Kidney tubule cell (primary cell): ENCODE results near the gene SPINT2.
"Not testable (repeated sequence)": the region's sequence is repeated elsewhere in the genome, so short reads cannot be mapped to it uniquely, and the experiment has no call there.

ENCODE experiments used
- DNase-seq: peaks from one replicate; pipeline ENCODE4 v3.0.0-alpha.2; 2018; ENCODE audit warnings: low spot score

SPINT2 gene, protein sequence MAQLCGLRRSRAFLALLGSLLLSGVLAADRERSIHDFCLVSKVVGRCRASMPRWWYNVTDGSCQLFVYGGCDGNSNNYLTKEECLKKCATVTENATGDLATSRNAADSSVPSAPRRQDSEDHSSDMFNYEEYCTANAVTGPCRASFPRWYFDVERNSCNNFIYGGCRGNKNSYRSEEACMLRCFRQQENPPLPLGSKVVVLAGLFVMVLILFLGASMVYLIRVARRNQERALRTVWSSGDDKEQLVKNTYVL

DNA sequence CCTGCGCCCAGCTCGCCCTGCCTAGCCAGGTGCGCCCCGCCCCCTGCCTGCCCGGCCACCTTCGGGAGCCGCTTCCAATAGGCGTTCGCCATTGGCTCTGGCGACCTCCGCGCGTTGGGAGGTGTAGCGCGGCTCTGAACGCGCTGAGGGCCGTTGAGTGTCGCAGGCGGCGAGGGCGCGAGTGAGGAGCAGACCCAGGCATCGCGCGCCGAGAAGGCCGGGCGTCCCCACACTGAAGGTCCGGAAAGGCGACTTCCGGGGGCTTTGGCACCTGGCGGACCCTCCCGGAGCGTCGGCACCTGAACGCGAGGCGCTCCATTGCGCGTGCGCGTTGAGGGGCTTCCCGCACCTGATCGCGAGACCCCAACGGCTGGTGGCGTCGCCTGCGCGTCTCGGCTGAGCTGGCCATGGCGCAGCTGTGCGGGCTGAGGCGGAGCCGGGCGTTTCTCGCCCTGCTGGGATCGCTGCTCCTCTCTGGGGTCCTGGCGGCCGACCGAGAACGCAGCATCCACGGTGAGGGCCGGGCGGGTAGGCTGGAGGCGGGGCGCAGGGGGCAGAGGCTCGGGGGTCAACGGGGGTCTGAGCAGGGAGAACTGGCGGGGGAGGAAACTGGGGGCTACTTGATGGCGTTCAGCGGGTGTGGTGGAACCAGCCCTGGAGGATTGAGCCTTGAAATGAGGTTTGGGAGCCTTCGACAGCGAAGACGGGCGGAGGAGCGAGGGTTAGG lies at the start of gene SPINT2:
SPINT2 (plus strand) TSS at position 88 of the 727 bp plus-strand sequence; CDS start at position 408, 320 bp downstream.
- no peak for DNase-seq

DNA sequence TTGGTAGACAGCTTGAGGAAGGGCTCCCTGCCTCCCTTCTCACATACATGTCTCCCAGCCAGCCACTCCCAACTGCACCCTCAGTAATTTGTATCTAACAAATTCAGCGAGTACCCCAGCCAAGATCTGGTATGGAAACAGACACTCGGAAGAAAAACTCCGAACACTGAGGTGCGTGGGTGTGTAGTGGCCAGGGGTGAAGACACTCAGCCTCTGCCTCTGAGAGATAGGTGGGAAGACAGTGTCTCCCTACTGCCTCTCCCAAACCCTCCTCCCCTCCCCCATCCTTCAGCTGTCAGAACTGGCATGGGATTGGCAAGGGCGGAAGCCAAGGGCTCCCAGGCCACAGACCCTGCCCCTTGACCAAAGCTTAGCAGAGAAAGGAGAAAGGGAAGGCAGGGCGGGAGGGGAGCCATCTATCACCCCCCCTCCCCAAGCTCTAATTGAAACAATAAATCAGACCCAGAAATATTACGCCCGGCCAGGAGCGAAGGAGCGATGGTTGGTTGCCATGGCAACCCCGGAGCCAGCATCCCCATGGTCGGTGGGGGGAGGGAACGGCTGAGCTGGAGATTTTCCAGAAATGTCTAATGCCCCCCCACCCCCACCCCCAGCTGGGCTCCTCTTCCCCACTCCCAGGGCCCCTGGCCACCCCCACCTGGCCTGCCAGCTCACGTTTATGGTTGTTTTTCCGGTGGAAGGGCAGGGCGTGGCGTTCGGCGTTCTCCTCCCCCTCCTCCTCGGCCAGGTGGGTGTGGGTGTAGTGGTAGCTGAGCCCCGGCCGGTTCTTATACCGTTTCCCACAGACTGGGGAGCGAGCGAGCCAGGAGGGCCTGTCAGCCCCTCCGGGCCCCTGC lies 47.4 kb upstream of the SPINT2 start:
- DNase-seq = no peak

DNA sequence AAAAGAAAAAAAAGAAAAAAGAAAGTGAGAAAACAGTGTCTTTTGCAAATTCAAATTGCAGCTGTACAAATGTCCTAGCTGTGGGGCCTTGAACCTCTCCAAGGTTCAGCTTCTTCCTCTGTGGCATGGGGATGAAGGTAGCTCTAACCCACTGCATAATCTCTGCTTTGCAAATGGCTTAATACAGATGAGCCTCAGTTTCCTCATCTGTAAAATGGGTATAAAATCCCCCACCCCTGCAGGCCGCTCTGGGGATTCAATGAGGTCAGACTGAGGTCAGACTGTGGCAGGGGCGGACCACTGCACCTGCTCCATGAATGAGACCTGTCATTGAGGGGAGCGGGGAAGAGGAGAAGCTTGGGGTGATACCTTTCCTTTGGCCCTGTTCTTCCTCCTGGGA lies 46.2 kb upstream of the SPINT2 start:
- no peak for DNase-seq

DNA sequence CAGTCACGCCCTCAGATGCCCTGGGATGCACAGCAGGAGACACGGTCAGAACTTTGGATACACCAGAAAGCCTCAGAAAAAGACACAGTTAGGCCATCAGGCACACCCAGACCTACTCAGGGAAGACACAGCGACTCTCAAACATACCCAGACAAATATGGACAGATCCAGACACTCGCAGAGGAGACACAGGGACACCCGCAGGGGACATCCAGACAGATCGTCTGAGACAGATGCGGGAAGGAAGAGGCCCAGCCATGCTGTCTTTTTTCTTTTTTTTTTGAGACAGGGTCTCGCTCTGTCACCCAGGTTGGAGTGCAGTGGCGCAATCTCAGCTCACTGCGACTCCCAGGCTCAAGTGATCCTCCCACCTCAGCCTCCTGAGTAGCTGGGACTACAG lies 45.2 kb upstream of the SPINT2 start:
- DNase-seq = no peak

DNA sequence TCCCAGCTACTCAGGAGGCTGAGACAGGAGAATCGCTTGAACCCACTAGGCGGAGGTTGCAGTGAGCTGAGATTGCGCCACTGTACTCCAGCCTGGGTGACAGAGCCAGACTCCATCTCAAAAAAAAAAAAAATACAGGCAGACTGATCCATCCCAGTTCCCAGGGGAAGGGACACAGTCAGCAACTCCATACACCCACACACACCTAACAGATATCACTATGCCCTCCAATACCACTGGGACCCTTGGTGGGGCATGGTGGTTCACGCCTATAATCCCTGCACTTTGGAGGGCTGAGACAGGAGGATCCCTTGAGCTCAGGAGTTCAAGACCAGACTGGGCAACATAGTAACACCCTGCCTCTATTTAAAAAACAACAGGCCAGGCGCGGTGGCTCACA lies 43.0 kb upstream of the SPINT2 start:
- no peak for DNase-seq

DNA sequence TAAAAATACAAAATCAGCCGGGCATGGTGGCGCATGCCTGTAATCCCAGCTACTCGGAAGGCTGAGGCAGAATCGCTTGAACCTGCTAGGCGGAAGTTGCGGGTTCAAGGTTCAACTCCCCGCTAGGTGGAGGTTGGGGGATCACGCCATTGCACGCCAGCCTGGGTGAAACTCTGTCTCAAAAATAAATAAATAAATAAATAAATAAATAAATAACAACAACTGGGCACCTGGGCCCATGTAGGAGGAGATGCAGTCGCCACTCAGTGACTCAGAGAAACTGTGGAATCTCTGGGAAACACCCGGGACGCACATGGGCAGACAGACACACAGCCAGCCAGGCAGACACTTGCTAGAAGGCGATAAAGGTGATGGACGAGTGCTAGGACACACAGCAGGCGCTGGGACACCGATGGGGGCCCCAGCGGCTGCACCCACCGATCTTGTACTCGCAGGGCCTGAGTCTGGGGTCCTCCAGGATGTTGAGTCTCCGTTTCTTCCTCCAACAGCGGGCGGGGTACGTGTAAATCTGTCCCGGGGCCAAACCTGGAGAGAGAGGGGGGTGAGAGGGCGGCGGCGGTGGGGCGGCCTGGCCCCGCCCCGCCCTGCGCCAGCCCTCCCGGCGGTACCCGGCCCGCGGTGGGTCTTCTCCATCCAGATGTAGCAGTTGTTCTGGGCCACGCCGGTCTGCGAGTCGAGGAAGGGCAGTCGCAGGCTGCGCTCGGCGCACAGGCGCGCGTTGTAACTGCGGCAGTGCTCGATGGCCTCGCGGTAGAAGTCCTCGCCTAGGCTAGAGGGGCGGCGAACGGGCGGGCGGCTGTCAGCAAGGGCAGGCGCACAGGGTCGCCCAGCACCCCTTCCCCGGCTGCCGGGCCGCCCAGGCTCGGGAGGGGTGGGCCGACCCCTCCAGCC lies 42.2 kb upstream of the SPINT2 start:
- peak; percentile 47 for DNase-seq

DNA sequence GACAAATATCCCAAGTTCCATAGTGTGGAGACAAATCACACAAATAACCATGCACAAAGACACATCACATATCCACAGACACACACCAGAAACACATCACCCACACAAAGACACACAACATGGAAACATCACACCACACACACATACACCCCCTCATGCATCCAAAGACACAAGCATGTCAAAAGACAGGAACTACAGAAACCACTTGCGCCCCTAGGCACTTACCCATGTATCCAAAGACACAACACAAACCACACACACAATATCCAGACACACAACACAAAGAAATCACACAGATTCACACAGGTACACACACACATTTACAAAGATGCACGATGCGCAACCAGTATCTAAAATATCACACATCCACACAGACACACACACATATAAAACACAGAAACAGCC lies 41.3 kb upstream of the SPINT2 start:
- DNase-seq = no peak

DNA sequence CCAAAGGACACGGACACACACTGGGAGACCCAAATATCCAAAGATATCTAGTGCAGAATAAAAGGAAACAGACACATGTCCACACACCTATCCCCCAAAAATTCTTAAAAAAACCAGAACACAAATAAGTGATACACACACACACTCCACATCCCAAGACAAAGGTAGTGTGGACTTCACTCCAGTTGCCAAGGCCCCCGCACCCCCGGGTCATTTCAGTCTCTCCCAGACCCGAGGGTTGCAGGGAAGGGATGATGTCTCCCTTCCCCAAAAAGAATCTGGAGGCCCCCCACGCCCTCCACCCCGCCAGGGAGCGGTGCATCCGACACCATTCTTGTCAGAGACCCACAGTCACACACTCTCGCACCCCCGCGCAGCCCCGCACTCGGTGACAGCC lies 40.8 kb upstream of the SPINT2 start:
- no peak for DNase-seq

DNA sequence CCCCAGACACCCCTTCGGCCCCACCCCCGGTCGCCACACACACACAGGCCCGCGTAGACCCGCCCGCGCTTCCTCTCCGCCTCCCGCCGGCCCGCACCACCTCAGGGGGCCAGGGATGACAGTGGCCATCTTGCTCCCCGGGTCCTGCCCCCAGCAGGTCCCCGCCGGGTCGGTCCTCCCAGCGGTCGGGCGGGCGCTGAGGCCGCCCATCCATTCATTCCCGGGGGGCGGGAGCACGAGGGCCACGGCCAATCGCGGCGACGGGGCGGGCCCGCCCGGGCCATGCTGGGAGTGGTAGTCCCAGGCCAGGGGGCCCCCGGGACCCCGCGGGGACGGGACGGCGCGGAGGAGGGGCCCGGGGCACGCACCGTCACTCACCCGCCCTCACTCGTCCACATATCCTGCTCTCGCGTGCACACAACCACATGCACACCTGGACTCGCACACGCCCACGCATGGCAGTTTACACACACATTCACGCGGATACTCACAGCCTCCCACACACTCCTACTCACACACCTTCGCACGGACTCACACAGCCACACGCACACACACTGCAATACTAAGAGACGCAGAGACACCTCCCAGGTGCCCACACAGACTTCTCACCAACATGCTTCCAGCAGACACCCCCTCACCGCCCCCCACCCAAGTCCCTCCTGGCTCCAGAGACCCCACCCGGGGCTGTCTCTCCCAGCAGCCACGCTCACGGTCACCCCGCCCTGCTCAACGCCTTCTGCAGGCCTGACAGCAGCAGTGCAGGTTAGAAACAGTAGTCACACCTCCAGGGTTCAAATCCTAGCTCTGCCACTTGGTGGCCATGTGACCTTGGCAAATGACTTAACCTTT lies 40.1 kb upstream of the SPINT2 start, which contains the start of gene DPF1:
DPF1 (minus strand) TSS at position 209 of the 849 bp plus-strand sequence; CDS start at position 129, 80 bp downstream.
- DNase-seq = peak; percentile 79

DNA sequence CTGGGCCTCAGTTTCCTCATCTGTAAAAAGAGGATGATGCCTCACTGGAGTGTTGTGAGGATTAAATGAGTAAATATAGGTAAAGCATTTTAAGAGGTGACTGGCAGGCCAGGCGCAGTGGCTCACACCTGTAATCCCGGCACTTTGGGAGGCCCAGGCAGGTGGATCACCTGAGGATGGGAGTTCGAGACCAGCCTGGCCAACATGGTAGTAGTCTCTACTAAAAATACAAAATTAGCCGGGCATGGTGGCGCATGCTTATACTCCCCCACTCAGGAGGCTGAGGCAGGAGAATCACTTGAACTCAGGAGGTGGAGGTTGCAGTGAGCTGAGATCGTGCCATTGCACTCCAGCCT lies 39.5 kb upstream of the SPINT2 start:
- DNase-seq = not testable (repeated sequence)

DNA sequence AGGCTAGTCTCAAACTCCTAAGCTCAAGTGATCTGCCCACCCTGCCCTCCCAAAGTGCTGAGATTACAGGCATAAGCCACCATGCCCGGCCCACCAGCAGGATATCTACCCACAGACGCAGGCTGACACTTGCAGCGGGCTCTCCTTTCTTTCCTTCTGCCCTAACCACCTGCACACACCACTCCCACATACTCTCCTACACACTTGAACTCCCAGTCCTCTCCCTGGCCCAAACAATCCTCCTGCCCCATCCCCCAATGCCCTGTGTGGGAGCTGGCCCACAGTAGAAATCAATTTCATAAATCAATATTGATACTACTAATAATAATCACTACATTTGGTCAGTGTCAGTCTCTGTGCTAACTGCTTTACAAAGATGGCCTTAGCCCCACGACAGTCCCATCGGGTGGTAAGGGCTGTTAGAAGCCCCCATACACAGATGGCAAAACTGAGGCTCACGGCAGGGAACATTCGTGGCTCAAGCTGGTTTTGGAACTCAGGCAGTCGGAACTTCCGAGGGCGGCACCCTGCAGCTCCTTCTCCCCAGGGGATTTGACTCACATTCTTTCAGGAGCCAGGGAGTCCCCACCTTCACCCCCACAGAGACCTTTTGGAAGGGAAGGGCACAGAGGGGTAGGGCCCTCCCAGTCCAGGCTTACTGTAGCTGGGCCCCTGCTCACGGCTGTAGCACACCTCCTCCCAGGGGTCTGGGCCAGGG lies 36.9 kb upstream of the SPINT2 start:
- DNase-seq = no peak

DNA sequence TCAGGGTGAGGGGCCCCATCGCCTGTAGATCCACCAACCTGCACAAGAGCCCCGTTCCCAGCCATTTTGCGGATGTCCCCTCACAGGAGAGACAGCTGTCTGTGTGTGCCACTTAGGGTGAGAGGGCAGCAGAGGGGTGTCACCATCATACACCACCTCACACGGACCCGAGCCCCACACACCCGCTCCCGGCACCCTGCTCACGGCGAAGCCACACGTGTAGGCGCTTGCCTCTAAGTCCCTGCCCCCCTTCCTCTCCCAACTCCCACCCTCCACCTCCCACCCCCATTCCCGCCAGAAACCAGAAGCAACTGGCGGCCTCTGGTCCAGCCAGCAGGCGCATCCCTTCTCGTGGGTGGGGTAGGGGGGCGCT lies 36.4 kb upstream of the SPINT2 start:
- no peak for DNase-seq

DNA sequence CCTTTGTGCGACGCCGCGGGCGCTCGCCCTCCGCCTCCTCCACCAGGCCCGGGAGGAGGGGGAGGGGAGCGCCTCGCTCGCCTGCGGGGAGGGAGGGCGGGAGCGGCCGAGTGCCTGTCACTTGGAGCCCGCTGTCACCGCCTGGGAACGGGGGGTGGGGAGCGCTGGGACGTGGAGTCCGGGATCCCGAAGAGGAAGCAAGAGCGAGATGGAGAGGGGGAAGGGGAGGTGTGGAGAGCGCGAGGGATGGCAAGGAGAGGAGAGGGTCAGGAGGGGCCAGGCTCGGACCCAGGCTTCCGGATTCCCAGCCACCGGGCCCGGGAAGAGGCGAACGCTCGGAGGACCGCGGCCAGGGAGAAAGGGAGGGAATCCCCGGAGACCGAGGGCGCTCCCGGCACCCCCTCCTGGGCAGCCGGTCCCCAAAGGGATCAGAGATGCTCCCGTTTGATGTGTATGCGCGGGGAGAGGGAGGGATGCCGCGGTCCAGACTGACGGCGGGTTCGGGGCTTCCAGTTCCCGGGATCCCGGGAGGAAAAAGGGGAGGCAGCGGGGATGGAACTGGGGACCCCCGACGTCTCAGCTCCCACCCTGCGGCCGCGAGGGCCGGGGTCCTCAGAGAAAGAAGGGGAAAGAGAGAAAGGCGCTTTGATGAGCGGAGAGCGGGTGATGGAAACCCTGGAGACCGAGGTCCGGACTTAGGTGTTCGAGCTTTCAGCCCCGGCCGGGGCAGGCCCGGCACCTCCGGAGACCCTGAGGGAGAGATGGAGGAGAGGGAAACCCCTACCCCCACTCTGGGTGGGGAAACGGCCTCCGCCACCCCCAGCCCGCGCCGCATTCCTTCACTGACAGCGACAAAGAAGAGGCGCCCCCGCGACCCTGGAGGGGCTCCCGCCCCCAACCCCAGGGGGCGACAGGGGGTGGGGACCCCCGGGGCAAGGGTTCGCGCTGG lies 35.6 kb upstream of the SPINT2 start:
- no peak for DNase-seq

DNA sequence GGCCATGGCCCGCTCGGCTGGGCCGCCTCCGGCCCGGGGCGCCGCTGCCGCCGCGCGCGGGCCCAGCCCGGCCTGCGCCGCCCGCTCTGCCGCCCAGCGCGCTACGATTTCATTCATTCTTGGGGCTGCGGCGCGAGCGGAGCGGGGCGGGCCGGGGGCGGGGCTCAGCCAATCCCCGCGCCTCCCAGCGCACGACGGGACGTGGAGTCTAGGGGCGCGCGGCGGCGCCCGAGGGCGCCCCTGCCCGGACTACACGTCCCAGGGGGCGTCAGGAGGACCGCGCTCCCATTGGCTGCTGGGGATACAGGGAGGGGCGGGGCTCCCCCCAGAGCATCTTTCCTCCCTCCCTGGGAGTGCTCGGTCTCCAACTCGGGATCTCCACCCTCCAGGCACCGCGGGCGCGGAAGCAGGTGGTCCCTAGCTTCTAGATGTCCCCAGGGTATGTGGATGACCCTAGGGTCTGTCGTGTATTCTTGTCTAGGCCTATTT lies 34.7 kb upstream of the SPINT2 start:
- DNase-seq = peak; percentile 42

DNA sequence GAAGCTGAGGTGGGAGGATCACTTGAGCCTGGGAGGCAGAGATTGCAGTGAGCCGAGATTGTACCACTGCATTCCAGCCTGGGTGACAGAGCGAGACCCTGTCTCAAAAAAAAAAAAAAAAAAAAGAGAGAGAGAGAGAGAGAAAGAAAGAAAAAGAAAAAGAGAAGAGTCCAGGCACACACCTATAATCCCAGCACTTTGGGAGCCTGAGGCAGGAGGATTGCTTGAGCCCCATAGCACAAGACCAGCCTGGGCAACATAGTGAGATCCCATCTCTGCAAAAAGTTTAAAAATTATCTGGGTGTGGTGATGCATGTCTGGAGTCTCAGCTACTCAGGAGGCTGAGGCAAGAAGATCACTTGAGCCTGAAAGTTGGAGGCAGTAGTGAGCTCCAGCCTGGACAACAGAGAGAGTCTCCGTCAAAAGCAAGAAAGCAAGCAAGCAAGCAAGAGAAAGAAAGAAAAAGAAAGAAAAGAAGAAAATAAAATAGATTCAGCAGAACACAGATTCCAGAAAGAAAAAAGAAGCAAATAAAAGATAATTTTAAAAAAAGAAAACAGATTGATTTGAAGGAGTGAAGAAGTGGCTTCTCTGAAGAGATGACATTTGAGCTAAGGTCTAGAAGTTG lies 33.8 kb upstream of the SPINT2 start:
- not testable (repeated sequence) for DNase-seq

DNA sequence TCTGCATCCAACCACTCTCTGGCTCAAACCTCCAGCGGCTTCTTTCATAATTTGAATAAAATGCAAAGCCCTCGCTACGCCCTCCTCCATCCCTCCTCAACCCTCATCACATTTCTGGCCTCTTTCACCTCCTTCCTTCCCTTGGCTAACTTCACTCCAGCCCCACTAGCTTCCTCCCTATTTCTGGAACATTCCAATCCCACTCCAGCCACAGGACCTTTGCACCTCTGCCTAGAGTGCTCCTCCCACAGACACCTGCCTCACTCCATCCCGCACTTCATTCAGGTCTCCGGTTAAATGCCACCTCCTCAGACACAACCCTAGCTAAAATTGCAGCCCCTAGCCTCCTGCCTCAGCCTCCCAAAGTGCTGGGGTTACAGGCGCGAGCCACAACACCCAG lies 32.5 kb upstream of the SPINT2 start:
- no peak for DNase-seq

DNA sequence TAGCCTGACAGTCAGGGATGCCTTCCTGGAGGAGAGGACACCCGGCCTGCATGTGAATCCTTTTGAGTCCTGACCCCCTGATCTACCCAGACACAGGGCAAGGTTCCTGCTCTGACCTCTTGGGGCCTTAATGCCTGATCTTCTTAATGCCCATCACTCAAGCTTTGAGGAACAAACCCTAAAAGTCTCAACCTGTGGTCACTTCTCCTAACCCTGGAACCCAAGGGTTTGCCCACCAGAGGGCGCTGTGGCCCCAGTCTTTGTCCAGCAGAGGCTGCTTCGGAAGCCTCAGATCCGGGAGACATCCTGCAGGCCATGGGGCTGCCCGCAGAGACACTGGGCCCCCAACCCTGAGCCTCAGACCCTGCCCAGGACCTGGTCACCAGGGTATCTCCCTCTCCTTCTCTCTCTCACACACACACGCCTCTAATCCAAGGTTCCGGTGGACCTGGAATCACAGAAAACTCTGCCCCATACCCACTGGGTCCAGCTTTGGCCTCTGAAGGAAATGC lies 30.6 kb upstream of the SPINT2 start:
- peak; percentile 73 for DNase-seq

DNA sequence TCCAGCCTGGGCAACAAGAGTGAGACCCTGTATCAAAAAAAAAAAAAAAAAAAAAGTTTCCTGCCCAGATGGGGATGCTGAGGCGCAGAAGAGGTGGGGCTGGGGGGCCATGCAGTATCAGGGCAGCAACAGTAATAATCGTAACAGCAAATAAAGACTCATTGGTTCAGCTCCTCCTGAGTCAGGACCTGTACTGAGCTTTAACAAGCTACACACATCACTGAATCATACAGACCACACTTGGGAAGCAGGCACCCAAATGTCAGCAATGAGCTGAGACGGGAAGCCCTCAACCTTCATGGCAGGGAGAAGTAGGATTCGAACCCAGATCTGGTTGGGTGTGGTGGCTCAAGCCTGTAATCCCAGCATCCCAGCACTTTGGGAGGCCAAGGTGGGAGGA lies 29.8 kb upstream of the SPINT2 start:
- DNase-seq = no peak
